Psoas muscle (tissue), 8 donors: ENCODE data around the gene C6orf89. TPM values are rescaled to one million over a fixed set of nuclear protein-coding genes. Genes with fewer than 3 reads are reported as not detected.

Experiments
- ATAC-seq, 4 donors: fragments of 200-7000 bp; cut with Tn5 transposase; one replicate each; pipeline ENCODE4 v1.9.1; 2020; ENCODE audit warnings: moderate library complexity in 3 of 4, mild to moderate bottlenecking in 2 of 4
- DNase-seq, 2 donors: peaks; one replicate each; pipeline ENCODE4 v3.0.0-alpha.2; 2020
- H3K27ac ChIP-seq: fragments of 200-600 bp; one replicate; pipeline ENCODE4 v1.8.0; 2022
- H3K27me3 ChIP-seq, 3 donors: fragments of 200-600 bp in 1 of 3; one replicate each; pipeline versions ENCODE4 v1.6.1 to v1.8.0; 2013 to 2022; ENCODE audit warnings: low read length in 2 of 3, mild to moderate bottlenecking in 2 of 3, moderate library complexity in 1 of 3; ENCODE audit not compliant: insufficient read depth in 3 of 3
- H3K36me3 ChIP-seq, 2 donors: fragments of 200-600 bp in 1 of 2; one replicate each; pipeline versions ENCODE4 v1.6.1 to v1.8.0; 2013 to 2022; ENCODE audit warnings: low read depth in 1 of 2, mild to moderate bottlenecking in 1 of 2, moderate library complexity in 1 of 2; ENCODE audit not compliant: insufficient read depth in 1 of 2
- H3K4me1 ChIP-seq: fragments of 200-600 bp; one replicate; pipeline ENCODE4 v1.8.0; 2022
- H3K4me3 ChIP-seq: fragments of 200-600 bp; one replicate; pipeline ENCODE4 v1.8.0; 2022; ENCODE audit warnings: mild to moderate bottlenecking
- H3K9me3 ChIP-seq: fragments of 200-600 bp; one replicate; pipeline ENCODE4 v1.8.0; 2022
- WGBS, 3 donors: extraction: QIAGEN DNeasy Blood & Tissue Kit; methylation state at CpG; one replicate each; pipeline versions ENCODE4 v1.1.6 to v1.1.7; 2013; 5-methylcytosine and 5-hydroxymethylcytosine counted together
- intact Hi-C, 2 donors: fragments of 100-400 bp; cut with DNase I; formaldehyde crosslinking; loops; one replicate each; pipeline versions ENCODE4 v1.11.0 to v1.14.2; 2022
- polyA plus RNA-seq, 3 donors: library from polyadenylated mRNA; stranded (reverse); fragments of 200-250 nt; gene quantifications; one replicate each; pipeline ENCODE4 v1.2.3, GENCODE V29; 2013
- total RNA-seq, 4 donors: library from RNA; stranded (reverse); fragmentation: NEBNext Ultra II Directional in 2 of 4; extraction: Animal tissue kit (Norgen Biotek cat#: 25700) in 2 of 4; gene quantifications; one replicate each; pipeline versions ENCODE4 v1.2.1 to v1.2.4, GENCODE V29; 2021 to 2023
- TF ChIP-seq, protein P1 (sequence below): fragments of 200-600 bp; IDR thresholded peaks from one replicate; pipeline ENCODE4 v1.8.0; 2022; ENCODE audit warnings: antibody characterized with exemption
- donor health status: healthy with polysubstance abuse.
- donor health status: DM: no; HTN: no; CAD: no; lungs with moderate emphysema.
- donor health status: Bipolar disorder and iron deficiency.
- donor health status: healthy.
- donor health status: DM: yes; HTN: yes; CAD: no.
- donor health status: DM: no; HTN: no; CAD: no.
- donor health status: DM: no; HTN: no; CAD: no.
- donor health status: DM: yes; HTN: yes; CAD: no.

Gene C6orf89
- total and polyA plus RNA-seq, 7 donors, result 23.2 to 56.3 (median 49.6) TPM

DNA sequence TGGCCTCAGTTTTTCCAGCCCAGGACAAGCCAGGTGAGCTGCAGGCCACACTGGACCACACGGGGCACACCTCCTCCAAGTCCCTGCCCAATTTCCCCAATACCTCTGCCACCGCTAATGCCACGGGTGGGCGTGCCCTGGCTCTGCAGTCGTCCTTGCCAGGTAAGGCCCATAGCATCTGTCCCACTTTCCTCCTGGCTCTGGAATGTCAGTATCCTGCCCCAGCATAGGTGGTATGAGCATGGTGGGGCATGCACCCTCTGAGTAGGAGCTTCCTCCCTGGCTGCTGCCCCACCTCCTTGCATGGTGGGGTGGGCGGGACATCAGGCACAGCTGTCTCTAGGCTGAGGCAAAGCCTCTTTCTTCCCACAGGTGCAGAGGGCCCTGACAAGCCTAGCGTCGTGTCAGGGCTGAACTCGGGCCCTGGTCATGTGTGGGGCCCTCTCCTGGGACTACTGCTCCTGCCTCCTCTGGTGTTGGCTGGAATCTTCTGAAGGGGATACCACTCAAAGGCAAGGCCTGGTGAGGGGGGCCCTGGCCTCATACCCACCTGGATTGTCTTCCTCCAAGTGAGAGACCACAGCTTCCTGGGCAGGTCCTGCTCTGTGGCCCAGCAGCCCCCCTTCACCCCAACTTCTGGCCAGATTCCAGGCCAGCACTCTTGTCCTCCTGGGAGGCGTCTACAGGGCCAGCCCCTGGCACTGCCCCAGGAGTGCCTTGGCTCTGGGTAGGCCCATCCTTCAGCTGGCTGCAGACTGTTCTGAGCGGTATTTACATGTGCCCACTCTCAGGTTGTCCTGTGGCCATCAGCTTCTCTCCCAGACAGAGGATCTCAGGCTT, 77.9 kb downstream of the C6orf89 start:
- Histone ChIP-seq H3K4me1 (no peaks in the 10 kb centered on the region), H3K36me3 (peaks cover 5 to 29% of the 10 kb centered on the region in 2 donors), H3K27ac (no peak overlapping the region), H3K9me3 (no peaks in the 10 kb centered on the region), H3K4me3 (no peak overlapping the region), H3K27me3 (no peaks in the 10 kb centered on the region)
- peak in 3 of 4 donors; percentile 4 to 29 (median 27) for ATAC-seq
- TF ChIP-seq, protein P1, sequence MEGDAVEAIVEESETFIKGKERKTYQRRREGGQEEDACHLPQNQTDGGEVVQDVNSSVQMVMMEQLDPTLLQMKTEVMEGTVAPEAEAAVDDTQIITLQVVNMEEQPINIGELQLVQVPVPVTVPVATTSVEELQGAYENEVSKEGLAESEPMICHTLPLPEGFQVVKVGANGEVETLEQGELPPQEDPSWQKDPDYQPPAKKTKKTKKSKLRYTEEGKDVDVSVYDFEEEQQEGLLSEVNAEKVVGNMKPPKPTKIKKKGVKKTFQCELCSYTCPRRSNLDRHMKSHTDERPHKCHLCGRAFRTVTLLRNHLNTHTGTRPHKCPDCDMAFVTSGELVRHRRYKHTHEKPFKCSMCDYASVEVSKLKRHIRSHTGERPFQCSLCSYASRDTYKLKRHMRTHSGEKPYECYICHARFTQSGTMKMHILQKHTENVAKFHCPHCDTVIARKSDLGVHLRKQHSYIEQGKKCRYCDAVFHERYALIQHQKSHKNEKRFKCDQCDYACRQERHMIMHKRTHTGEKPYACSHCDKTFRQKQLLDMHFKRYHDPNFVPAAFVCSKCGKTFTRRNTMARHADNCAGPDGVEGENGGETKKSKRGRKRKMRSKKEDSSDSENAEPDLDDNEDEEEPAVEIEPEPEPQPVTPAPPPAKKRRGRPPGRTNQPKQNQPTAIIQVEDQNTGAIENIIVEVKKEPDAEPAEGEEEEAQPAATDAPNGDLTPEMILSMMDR, result no peak
- DNase-seq, result no peak
- WGBS, 3 donors, result 57 to 77% (median 60%) methylated on average over 9 to 11 of the region's 11 CpGs
- intact Hi-C loops, result no loop called here

DNA sequence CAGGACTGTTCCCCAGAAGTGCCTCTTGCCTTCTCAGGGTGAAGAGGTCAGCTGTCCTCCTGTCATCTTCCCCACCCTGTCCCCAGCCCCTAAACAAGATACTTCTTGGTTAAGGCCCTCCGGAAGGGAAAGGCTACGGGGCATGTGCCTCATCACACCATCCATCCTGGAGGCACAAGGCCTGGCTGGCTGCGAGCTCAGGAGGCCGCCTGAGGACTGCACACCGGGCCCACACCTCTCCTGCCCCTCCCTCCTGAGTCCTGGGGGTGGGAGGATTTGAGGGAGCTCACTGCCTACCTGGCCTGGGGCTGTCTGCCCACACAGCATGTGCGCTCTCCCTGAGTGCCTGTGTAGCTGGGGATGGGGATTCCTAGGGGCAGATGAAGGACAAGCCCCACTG, 78.6 kb downstream of the C6orf89 start:
- WGBS, 3 donors, result 74 to 79% (median 78%) methylated on average over 6 of the region's 6 CpGs

DNA sequence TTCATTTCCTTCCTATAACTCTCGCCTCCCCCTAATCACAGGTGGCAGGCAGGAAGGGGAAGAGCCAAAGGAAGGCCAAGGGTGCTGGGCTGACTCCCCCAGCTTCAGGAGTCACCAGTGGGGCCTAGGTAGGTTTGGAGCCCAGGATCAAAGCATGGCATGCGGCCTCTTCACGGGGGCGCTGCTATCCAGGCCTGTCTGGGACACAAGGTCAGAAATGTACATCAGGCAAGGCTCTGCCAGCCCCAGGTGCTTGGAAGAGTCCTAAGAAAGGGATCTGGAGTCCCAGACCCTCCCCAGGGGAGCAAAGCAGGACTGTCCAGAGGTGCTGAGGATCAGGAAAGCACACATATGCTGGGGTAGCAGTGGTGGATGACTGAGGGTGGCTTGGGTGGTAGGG, 79.2 kb downstream of the C6orf89 start:
- intact Hi-C loops, result no loop called here
- Histone ChIP-seq H3K36me3 (peaks cover 8 to 41% of the 10 kb centered on the region in 2 donors), H3K9me3 (no peaks in the 10 kb centered on the region), H3K27ac (no peak overlapping the region), H3K27me3 (no peaks in the 10 kb centered on the region), H3K4me1 (no peaks in the 10 kb centered on the region), H3K4me3 (no peak overlapping the region)
- no peak for ATAC-seq
- TF ChIP-seq, protein P1, result no peak
- 75 to 88% (median 81%) methylated on average over 4 of the region's 4 CpGs for WGBS, 3 donors
- DNase-seq, result no peak

More for the DNA sequence above, 78.6 kb downstream of the C6orf89 start:
- Histone ChIP-seq H3K27ac (no peak overlapping the region), H3K27me3 (no peaks in the 10 kb centered on the region), H3K36me3 (peaks cover 8 to 36% of the 10 kb centered on the region in 2 donors), H3K4me1 (no peaks in the 10 kb centered on the region), H3K9me3 (no peaks in the 10 kb centered on the region), H3K4me3 (no peak overlapping the region)
- DNase-seq, result no peak
- intact Hi-C loops, result no loop called here
- TF ChIP-seq, protein P1, result no peak
- ATAC-seq, result peak in 2 of 4 donors; percentile 16 to 18

- Histone ChIP-seq H3K4me1 (no peaks in the 10 kb centered on the region), H3K27ac (no peak overlapping the region), H3K9me3 (no peaks in the 10 kb centered on the region), H3K36me3 (peaks cover 14 to 65% of the 10 kb centered on the region in 2 donors), H3K4me3 (no peak overlapping the region), H3K27me3 (no peaks in the 10 kb centered on the region)
- ATAC-seq (peak in 3 of 4 donors; percentile 4 to 55 (median 19)), DNase-seq (no peak)
- intact Hi-C loops, result no loop called here
- TF ChIP-seq, protein P1, result no peak
- 54 to 68% (median 57%) methylated on average over 3 of the region's 3 CpGs for WGBS, 3 donors
Observed at GRCh38 chr6:36967301-36967700, 81.5 kb downstream of the C6orf89 start.
